ENCODE data around the gene ACSS3.
"Not testable (repeated sequence)": the region's sequence is repeated elsewhere in the genome, so short reads cannot be mapped to it uniquely, and the experiment has no call there.

Gene ACSS3

DNA sequence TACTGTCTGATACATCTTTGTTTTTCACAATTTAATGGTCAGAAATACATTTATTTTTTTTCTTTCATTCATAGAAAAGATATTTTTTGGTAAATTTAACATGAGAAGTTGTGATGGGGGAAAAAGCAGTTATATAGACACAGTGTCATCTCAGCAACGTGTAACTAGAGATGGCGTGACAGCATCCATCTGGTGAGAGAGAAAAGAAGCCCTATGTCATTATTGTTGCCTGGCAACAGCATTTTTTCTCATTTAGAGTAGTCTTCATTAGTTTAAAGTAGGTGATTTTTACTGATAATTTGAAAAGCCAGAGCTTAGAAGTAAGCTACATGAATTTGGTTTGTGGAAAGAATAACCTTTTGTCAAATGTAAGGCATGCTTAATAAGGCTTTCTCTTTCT is 128.6 kb downstream of the ACSS3 start:
- Histone ChIP-seq H3K4me3 (ENCODE audit: low read depth, low read length) (no peak overlapping the region), H3K4me1 (ENCODE audit: control insufficient read depth, insufficient read depth, low read length, unreplicated experiment) (peaks cover 28% of the 10 kb centered on the region), H3K27ac (ENCODE audit: low read depth, low read length) (no peak overlapping the region)

GRCh38 chr12:81207173-81207572 is 129.3 kb downstream of the ACSS3 start:
- Histone ChIP-seq H3K4me3 (ENCODE audit: low read depth, low read length) (no peak overlapping the region), H3K27ac (ENCODE audit: low read depth, low read length) (no peak overlapping the region), H3K36me3 (ENCODE audit: insufficient read depth, low read length) (no peaks in the 10 kb centered on the region), H3K4me1 (ENCODE audit: control insufficient read depth, insufficient read depth, low read length, unreplicated experiment) (peaks cover 31% of the 10 kb centered on the region), H2AFZ (ENCODE audit: low read length, unreplicated experiment) (no peak overlapping the region), H3K79me2 (ENCODE audit: control insufficient read depth, insufficient read depth, low read length, unreplicated experiment) (no peaks in the 10 kb centered on the region), H3K27me3 (ENCODE audit: insufficient read depth, low read length) (no peaks in the 10 kb centered on the region)

More for the DNA sequence above, 128.6 kb downstream of the ACSS3 start:
- H2AFZ ChIP-seq (ENCODE audit: low read length, unreplicated experiment) = no peak overlapping the region
- H3K79me2 ChIP-seq (ENCODE audit: control insufficient read depth, insufficient read depth, low read length, unreplicated experiment) = no peaks in the 10 kb centered on the region
- H3K27me3 ChIP-seq (ENCODE audit: insufficient read depth, low read length) = no peaks in the 10 kb centered on the region
- no peaks in the 10 kb centered on the region for H3K36me3 ChIP-seq (ENCODE audit: insufficient read depth, low read length)

DNA sequence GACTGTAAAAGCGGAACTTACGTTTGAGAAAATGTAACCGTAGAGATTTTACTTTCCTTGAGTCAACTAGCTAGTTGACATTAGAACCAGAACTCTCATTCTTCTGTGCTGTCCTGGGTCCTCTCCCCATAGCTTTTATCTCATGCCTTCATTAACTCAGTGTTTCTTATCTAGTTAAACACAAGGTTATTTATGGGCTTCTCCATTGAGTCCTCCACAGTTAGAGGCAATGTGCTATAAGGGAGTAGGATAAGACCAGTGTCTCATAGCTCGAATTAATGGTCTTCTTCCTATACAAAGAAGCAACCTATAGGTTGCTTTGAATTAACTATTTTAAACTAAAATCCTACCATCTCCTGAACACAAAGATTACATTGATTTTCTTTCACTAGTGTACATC is 129.8 kb downstream of the ACSS3 start:
- no peaks in the 10 kb centered on the region for H3K79me2 ChIP-seq (ENCODE audit: control insufficient read depth, insufficient read depth, low read length, unreplicated experiment)
- no peak overlapping the region for H3K27ac ChIP-seq (ENCODE audit: low read depth, low read length)
- H3K4me3 ChIP-seq (ENCODE audit: low read depth, low read length) = no peak overlapping the region
- H3K36me3 ChIP-seq (ENCODE audit: insufficient read depth, low read length) = no peaks in the 10 kb centered on the region
- peaks cover 31% of the 10 kb centered on the region for H3K4me1 ChIP-seq (ENCODE audit: control insufficient read depth, insufficient read depth, low read length, unreplicated experiment)
- no peak overlapping the region for H2AFZ ChIP-seq (ENCODE audit: low read length, unreplicated experiment)
- H3K27me3 ChIP-seq (ENCODE audit: insufficient read depth, low read length) = no peaks in the 10 kb centered on the region

- Histone ChIP-seq H3K27me3 (ENCODE audit: insufficient read depth, low read length) (no peaks in the 10 kb centered on the region), H2AFZ (ENCODE audit: low read length, unreplicated experiment) (no peak overlapping the region), H3K27ac (ENCODE audit: low read depth, low read length) (no peak overlapping the region), H3K36me3 (ENCODE audit: insufficient read depth, low read length) (no peaks in the 10 kb centered on the region), H3K4me3 (ENCODE audit: low read depth, low read length) (peak overlapping the region; percentile 27; the same call in 1 of the 2 replicates), H3K4me1 (ENCODE audit: control insufficient read depth, insufficient read depth, low read length, unreplicated experiment) (peaks cover 31% of the 10 kb centered on the region), H3K79me2 (ENCODE audit: control insufficient read depth, insufficient read depth, low read length, unreplicated experiment) (no peaks in the 10 kb centered on the region)
Measured at GRCh38 chr12:81208187-81208911, 130.5 kb downstream of the ACSS3 start.

- Histone ChIP-seq H3K36me3 (ENCODE audit: insufficient read depth, low read length) (no peaks in the 10 kb centered on the region), H3K27ac (ENCODE audit: low read depth, low read length) (no peak overlapping the region), H3K27me3 (ENCODE audit: insufficient read depth, low read length) (no peaks in the 10 kb centered on the region), H2AFZ (ENCODE audit: low read length, unreplicated experiment) (no peak overlapping the region), H3K79me2 (ENCODE audit: control insufficient read depth, insufficient read depth, low read length, unreplicated experiment) (no peaks in the 10 kb centered on the region), H3K4me3 (ENCODE audit: low read depth, low read length) (no peak overlapping the region), H3K4me1 (ENCODE audit: control insufficient read depth, insufficient read depth, low read length, unreplicated experiment) (peaks cover 31% of the 10 kb centered on the region)
Measured at GRCh38 chr12:81209012-81209411, 131.1 kb downstream of the ACSS3 start.

GRCh38 chr12:81209772-81210225 is 131.9 kb downstream of the ACSS3 start:
- H3K36me3 ChIP-seq (ENCODE audit: insufficient read depth, low read length); H3K27me3 ChIP-seq (ENCODE audit: insufficient read depth, low read length); H2AFZ ChIP-seq (ENCODE audit: low read length, unreplicated experiment); H3K27ac ChIP-seq (ENCODE audit: low read depth, low read length); H3K79me2 ChIP-seq (ENCODE audit: control insufficient read depth, insufficient read depth, low read length, unreplicated experiment); H3K4me3 ChIP-seq (ENCODE audit: low read depth, low read length): not testable (repeated sequence)
- H3K4me1 ChIP-seq (ENCODE audit: control insufficient read depth, insufficient read depth, low read length, unreplicated experiment) = peaks cover 31% of the 10 kb centered on the region

- Histone ChIP-seq H3K27me3 (ENCODE audit: insufficient read depth, low read length) (no peaks in the 10 kb centered on the region), H3K4me1 (ENCODE audit: control insufficient read depth, insufficient read depth, low read length, unreplicated experiment) (peaks cover 31% of the 10 kb centered on the region), H3K27ac (ENCODE audit: low read depth, low read length) (no peak overlapping the region), H2AFZ (ENCODE audit: low read length, unreplicated experiment) (no peak overlapping the region), H3K79me2 (ENCODE audit: control insufficient read depth, insufficient read depth, low read length, unreplicated experiment) (no peaks in the 10 kb centered on the region), H3K36me3 (ENCODE audit: insufficient read depth, low read length) (no peaks in the 10 kb centered on the region), H3K4me3 (ENCODE audit: low read depth, low read length) (no peak overlapping the region)
Measured at GRCh38 chr12:81211306-81211705, 133.4 kb downstream of the ACSS3 start.

DNA sequence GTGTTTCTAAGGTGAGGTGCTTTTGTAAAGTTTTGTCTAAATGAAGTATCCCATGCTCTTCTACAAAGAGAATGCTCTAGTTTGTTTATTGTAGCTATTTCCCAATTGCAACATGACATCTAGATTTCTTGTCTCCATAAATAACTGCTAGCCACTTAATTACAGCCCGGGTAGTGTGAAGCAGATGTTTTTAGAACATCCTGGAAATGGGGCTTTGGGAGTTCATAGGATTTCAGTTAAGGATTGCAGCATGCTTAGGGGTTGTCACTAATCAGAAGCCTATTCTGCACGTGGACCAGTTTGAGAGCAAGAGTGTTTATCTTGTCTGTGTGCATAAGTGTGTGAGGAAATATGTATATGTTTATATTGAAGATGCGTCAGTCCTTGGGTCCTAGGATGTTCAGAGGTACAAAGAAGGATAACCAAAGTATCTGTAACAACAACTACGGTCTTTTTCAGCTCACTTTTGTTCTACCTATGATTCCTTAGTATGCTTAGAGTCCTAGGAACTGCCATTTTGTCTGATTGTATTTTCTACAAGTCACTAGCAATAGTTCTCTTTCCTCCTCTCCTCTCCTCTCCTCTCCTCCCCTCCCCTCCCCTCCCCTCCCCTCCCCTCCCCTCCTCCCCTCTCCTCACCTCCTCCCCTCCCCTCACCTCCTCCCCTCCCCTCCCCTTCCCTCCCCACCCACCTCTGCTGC is 135.3 kb downstream of the ACSS3 start:
- peaks cover 27% of the 10 kb centered on the region for H3K4me1 ChIP-seq (ENCODE audit: control insufficient read depth, insufficient read depth, low read length, unreplicated experiment)
- H3K4me3 ChIP-seq (ENCODE audit: low read depth, low read length) = no peak overlapping the region
- H3K79me2 ChIP-seq (ENCODE audit: control insufficient read depth, insufficient read depth, low read length, unreplicated experiment) = no peaks in the 10 kb centered on the region
- H3K27ac ChIP-seq (ENCODE audit: low read depth, low read length) = no peak overlapping the region
- no peaks in the 10 kb centered on the region for H3K36me3 ChIP-seq (ENCODE audit: insufficient read depth, low read length)
- no peaks in the 10 kb centered on the region for H3K27me3 ChIP-seq (ENCODE audit: insufficient read depth, low read length)
- no peak overlapping the region for H2AFZ ChIP-seq (ENCODE audit: low read length, unreplicated experiment)

DNA sequence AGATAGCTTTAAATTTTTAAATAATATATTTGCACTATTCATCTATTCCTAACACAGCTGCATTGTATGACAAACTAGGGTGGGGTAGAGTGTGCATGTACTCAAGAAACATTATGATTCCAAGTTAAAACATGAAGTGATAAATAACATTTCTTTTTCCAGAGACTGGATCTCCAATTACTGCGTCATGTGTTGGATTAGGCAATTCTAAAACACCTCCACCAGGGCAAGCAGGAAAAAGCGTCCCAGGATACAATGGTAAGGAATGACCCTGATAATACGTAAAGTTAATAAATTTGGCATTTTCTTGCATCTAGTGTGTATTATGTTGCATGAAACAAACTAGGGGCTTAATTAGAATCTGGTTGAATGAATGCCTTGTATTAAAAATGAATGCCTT is 138.9 kb downstream of the ACSS3 start:
- Histone ChIP-seq H3K4me3 (ENCODE audit: low read depth, low read length) (no peak overlapping the region), H3K4me1 (ENCODE audit: control insufficient read depth, insufficient read depth, low read length, unreplicated experiment) (peaks cover 3% of the 10 kb centered on the region), H3K79me2 (ENCODE audit: control insufficient read depth, insufficient read depth, low read length, unreplicated experiment) (no peaks in the 10 kb centered on the region), H2AFZ (ENCODE audit: low read length, unreplicated experiment) (no peak overlapping the region), H3K36me3 (ENCODE audit: insufficient read depth, low read length) (no peaks in the 10 kb centered on the region), H3K27ac (ENCODE audit: low read depth, low read length) (no peak overlapping the region), H3K27me3 (ENCODE audit: insufficient read depth, low read length) (no peaks in the 10 kb centered on the region)

DNA sequence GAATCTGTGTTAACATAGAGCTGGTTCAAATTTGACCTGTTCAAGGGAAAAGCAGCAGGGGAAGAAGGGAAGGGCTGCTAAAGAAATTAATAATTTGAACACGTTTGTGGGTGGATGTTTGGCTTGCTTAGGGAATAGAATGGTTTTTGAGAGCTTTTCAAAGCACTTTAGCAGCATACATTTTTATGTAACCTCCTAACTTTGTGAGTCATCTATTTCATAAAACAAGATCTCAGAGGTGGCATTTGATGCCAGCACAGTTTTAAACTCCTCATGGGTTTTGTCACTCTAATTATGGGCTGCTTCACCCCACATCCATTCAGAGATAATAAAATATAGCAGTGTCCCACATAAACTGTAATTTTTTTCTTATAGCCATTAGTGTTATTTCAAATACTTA is 143.8 kb downstream of the ACSS3 start:
- H3K4me3 ChIP-seq (ENCODE audit: low read depth, low read length) = no peak overlapping the region
- no peak overlapping the region for H2AFZ ChIP-seq (ENCODE audit: low read length, unreplicated experiment)

More for the DNA sequence above, 143.8 kb downstream of the ACSS3 start:
- H3K79me2 ChIP-seq (ENCODE audit: control insufficient read depth, insufficient read depth, low read length, unreplicated experiment) = no peaks in the 10 kb centered on the region
- peaks cover 4% of the 10 kb centered on the region for H3K4me1 ChIP-seq (ENCODE audit: control insufficient read depth, insufficient read depth, low read length, unreplicated experiment)
- no peaks in the 10 kb centered on the region for H3K27me3 ChIP-seq (ENCODE audit: insufficient read depth, low read length)
- no peaks in the 10 kb centered on the region for H3K36me3 ChIP-seq (ENCODE audit: insufficient read depth, low read length)
- no peak overlapping the region for H3K27ac ChIP-seq (ENCODE audit: low read depth, low read length)
